ENCODE results near the gene GUCY1B1. TPM values are rescaled to one million over a fixed set of nuclear protein-coding genes. Genes with fewer than 3 reads are reported as not detected.

The GUCY1B1 gene
- total RNA-seq, 5 donors from 2014 or later (not counting 1 experiment from before 2014, with no cell fraction given) = 0.09 to 1.1 (median 0.12) TPM

DNA sequence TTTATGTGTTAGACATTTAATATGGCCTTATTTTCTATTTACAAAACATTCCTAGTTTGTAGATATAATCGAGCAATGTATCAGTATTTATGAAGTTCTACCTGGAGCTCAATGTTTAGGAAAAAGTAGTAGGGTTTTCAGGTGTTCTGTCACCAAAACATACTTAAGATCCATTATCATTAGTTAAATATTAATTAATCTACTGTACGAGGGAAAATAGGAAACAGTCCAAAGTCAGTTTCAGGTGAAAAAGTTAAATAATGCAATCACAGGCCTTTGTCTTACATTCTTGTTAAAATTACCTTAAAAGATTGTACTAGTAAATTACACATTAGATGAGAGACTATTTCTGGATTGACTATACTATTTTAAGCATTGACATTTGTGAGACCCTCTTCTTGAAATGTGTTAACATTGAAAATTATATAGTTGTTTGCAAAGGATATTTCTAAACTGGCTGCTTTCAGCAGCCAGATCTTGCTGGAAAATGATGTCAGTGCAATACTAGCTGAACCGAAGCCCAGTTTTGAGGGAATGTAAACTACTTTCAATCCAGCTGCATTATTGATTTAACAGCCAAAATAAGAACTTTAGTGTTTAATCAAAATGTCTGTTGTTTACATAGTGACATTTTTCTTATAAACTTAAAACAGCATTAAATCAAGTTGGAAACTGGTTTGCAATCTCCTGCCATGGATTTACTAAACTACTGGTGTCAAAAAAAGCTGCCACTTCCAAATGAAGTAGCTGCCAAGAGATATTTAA is 19.3 kb downstream of the GUCY1B1 start:
- Mint-ChIP-seq H3K4me3 (no peak overlapping the region), H3K36me3 (no peaks in the 10 kb centered on the region), H3K4me1 (no peaks in the 10 kb centered on the region), H3K9me3 (no peaks in the 10 kb centered on the region), H3K27ac (no peak overlapping the region), H3K27me3 (peaks cover 0 to 4% of the 10 kb centered on the region in 2 donors)
- Histone ChIP-seq H3K9me3 (no peaks in the 10 kb centered on the region), H3K4me3 (ENCODE audit: control insufficient read depth in 1 of 2, extremely low read depth in 1 of 2, low read length in 1 of 2) (no peak overlapping the region), H3K36me3 (ENCODE audit: control insufficient read depth in 2 of 2, extremely low read depth in 1 of 2, insufficient read depth in 1 of 2, low read length in 1 of 2) (no peaks in the 10 kb centered on the region), H3K27ac (ENCODE audit: low read length) (no peak overlapping the region), H3K27me3 (replicated peaks in 1 of 2; ENCODE audit: control insufficient read depth in 2 of 2, extremely low read depth in 1 of 2, insufficient read depth in 2 of 2, low read length in 1 of 2) (no peaks in the 10 kb centered on the region), H3K4me1 (ENCODE audit: control insufficient read depth in 1 of 2, extremely low read depth in 1 of 2, insufficient read depth in 2 of 2, low read length in 2 of 2) (no peaks in the 10 kb centered on the region)
- WGBS (ENCODE audit: insufficient coverage) = no CpG with 5 or more reads among the region's 3 CpGs
- no peak for DNase-seq
- POLR2A ChIA-PET = no interaction called here
- no peak for ATAC-seq (replicated peaks in 1 of 4)
- CTCF ChIA-PET = no interaction called here

DNA sequence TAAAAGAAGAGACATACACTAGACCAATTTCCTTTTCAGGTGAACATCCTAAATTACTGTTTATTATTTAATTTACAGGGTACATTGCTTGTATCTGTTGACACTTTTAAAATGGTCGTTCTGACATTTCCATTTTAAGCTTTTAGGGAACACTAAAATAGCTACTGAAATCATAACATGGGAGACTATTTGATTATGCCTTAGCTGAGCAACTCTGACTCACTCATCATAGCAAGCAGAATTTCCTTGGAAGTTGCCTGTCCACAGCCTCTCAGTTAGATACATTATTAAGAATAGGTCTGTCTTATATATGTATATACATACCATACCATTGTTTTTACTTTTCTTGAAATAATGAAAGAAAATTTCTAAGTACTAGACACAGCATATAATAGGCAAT is 22.0 kb downstream of the GUCY1B1 start:
- ChIA-PET POLR2A (no interaction called here), CTCF (no interaction called here)
- no peaks in the 10 kb centered on the region for H3K4me1 Mint-ChIP-seq
- WGBS (ENCODE audit: insufficient coverage) = no CpG with 5 or more reads among the region's 1 CpG
- no peak overlapping the region for H3K27ac Mint-ChIP-seq
- H3K4me1 ChIP-seq (ENCODE audit: control insufficient read depth in 1 of 2, extremely low read depth in 1 of 2, insufficient read depth in 2 of 2, low read length in 2 of 2) = no peaks in the 10 kb centered on the region
- no peaks in the 10 kb centered on the region for H3K9me3 ChIP-seq
- ATAC-seq (replicated peaks in 1 of 4) (no peak), DNase-seq (no peak)
- no peak overlapping the region for H3K4me3 ChIP-seq (ENCODE audit: control insufficient read depth in 1 of 2, extremely low read depth in 1 of 2, low read length in 1 of 2)
- no peaks in the 10 kb centered on the region for H3K36me3 Mint-ChIP-seq
- peaks cover 0 to 4% of the 10 kb centered on the region in 2 donors for H3K27me3 Mint-ChIP-seq
- H3K27me3 ChIP-seq (replicated peaks in 1 of 2; ENCODE audit: control insufficient read depth in 2 of 2, extremely low read depth in 1 of 2, insufficient read depth in 2 of 2, low read length in 1 of 2) = no peaks in the 10 kb centered on the region
- no peak overlapping the region for H3K4me3 Mint-ChIP-seq
- no peaks in the 10 kb centered on the region for H3K36me3 ChIP-seq (ENCODE audit: control insufficient read depth in 2 of 2, extremely low read depth in 1 of 2, insufficient read depth in 1 of 2, low read length in 1 of 2)
- no peak overlapping the region for H3K27ac ChIP-seq (ENCODE audit: low read length)
- H3K9me3 Mint-ChIP-seq = no peaks in the 10 kb centered on the region

DNA sequence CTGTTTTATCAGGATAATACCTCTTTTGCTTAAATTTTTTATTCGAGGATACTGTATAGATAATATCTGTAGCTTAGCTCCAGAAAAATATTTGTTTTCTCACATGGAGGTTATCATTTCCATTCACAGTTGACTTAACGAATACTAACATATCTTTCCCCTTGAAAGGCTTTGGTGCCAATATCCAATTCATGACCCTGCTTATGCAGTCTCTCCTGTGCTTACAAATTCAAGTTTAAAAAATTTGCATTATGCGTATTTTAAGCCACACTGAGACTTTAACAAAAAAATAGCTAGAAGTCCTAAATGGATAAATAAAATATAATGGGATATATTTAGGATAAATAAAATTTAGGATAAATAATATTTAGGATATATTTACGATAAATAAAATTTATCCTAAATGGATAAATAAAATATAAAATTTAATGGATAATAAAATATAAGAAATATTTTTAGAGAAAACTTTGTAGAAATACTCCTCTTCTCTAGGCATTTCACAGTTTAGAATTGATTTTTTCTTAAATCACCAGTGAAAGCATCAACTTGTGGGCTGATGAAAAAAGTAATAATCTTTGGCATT is 22.5 kb downstream of the GUCY1B1 start:
- Mint-ChIP-seq H3K27ac (no peak overlapping the region), H3K36me3 (no peaks in the 10 kb centered on the region), H3K27me3 (peaks cover 0 to 4% of the 10 kb centered on the region in 2 donors), H3K9me3 (no peaks in the 10 kb centered on the region), H3K4me3 (no peak overlapping the region), H3K4me1 (no peaks in the 10 kb centered on the region)
- ATAC-seq (replicated peaks in 1 of 4) (no peak), DNase-seq (no peak)
- CTCF ChIA-PET = no interaction called here
- no peaks in the 10 kb centered on the region for H3K36me3 ChIP-seq (ENCODE audit: control insufficient read depth in 2 of 2, extremely low read depth in 1 of 2, insufficient read depth in 1 of 2, low read length in 1 of 2)
- 89% methylated on average over 1 of the region's 4 CpGs for WGBS (ENCODE audit: insufficient coverage)
- POLR2A ChIA-PET = no interaction called here
- H3K27ac ChIP-seq (ENCODE audit: low read length) = no peak overlapping the region
- H3K9me3 ChIP-seq = no peaks in the 10 kb centered on the region
- H3K4me1 ChIP-seq (ENCODE audit: control insufficient read depth in 1 of 2, extremely low read depth in 1 of 2, insufficient read depth in 2 of 2, low read length in 2 of 2) = no peaks in the 10 kb centered on the region
- H3K4me3 ChIP-seq (ENCODE audit: control insufficient read depth in 1 of 2, extremely low read depth in 1 of 2, low read length in 1 of 2) = no peak overlapping the region
- H3K27me3 ChIP-seq (replicated peaks in 1 of 2; ENCODE audit: control insufficient read depth in 2 of 2, extremely low read depth in 1 of 2, insufficient read depth in 2 of 2, low read length in 1 of 2) = no peaks in the 10 kb centered on the region

DNA sequence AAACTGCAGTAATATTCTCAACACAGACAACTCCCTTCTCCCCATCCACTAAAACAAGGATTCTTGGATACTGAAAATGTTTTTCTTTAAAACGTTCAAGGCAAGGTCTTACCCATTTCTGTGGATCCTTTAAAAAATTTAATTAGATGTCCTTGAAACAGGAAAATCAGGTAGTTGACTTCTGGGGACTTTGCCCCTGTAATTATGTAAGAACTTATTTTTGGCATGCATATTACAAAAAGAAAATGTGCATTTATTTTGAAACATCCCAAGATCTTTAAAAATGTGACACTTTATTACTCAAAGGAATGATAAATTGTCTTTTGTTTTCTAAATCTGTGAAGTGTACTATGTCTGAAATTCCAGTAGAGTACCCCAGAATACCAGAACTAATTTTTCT is 25.8 kb downstream of the GUCY1B1 start:
- no CpG with 5 or more reads among the region's 1 CpG for WGBS (ENCODE audit: insufficient coverage)
- peaks cover 0 to 17% of the 10 kb centered on the region in 2 donors for H3K27me3 Mint-ChIP-seq
- H3K9me3 ChIP-seq = no peaks in the 10 kb centered on the region
- H3K4me1 Mint-ChIP-seq = peaks cover 0 to 7% (median 2%) of the 10 kb centered on the region in 3 donors
- H3K36me3 ChIP-seq (ENCODE audit: control insufficient read depth in 2 of 2, extremely low read depth in 1 of 2, insufficient read depth in 1 of 2, low read length in 1 of 2) = no peaks in the 10 kb centered on the region
- H3K4me3 Mint-ChIP-seq = no peak overlapping the region
- ATAC-seq (replicated peaks in 1 of 4) = no peak
- ChIA-PET CTCF (no interaction called here), POLR2A (no interaction called here)
- H3K27ac Mint-ChIP-seq = no peak overlapping the region
- H3K27me3 ChIP-seq (replicated peaks in 1 of 2; ENCODE audit: control insufficient read depth in 2 of 2, extremely low read depth in 1 of 2, insufficient read depth in 2 of 2, low read length in 1 of 2) = no peaks in the 10 kb centered on the region
- no peaks in the 10 kb centered on the region for H3K4me1 ChIP-seq (ENCODE audit: control insufficient read depth in 1 of 2, extremely low read depth in 1 of 2, insufficient read depth in 2 of 2, low read length in 2 of 2)
- no peaks in the 10 kb centered on the region for H3K36me3 Mint-ChIP-seq
- no peaks in the 10 kb centered on the region for H3K9me3 Mint-ChIP-seq
- DNase-seq = no peak
- H3K27ac ChIP-seq (ENCODE audit: low read length) = no peak overlapping the region
- H3K4me3 ChIP-seq (ENCODE audit: control insufficient read depth in 1 of 2, extremely low read depth in 1 of 2, low read length in 1 of 2) = no peak overlapping the region

- ChIA-PET CTCF (interaction anchor here in 1 of 2 donors (0.7 to 1.0 kb wide), 2 partner anchors 13 to 1448 kb away, joined by 3 read pairs; no protein-coding TSS in a partner anchor), POLR2A (no interaction called here)
- ATAC-seq (replicated peaks in 1 of 4) = no peak
- Histone ChIP-seq H3K9me3 (no peaks in the 10 kb centered on the region), H3K36me3 (ENCODE audit: control insufficient read depth in 2 of 2, extremely low read depth in 1 of 2, insufficient read depth in 1 of 2, low read length in 1 of 2) (no peaks in the 10 kb centered on the region), H3K4me3 (ENCODE audit: control insufficient read depth in 1 of 2, extremely low read depth in 1 of 2, low read length in 1 of 2) (no peak overlapping the region), H3K27ac (ENCODE audit: low read length) (no peak overlapping the region), H3K4me1 (ENCODE audit: control insufficient read depth in 1 of 2, extremely low read depth in 1 of 2, insufficient read depth in 2 of 2, low read length in 2 of 2) (no peaks in the 10 kb centered on the region), H3K27me3 (replicated peaks in 1 of 2; ENCODE audit: control insufficient read depth in 2 of 2, extremely low read depth in 1 of 2, insufficient read depth in 2 of 2, low read length in 1 of 2) (no peaks in the 10 kb centered on the region)
- Mint-ChIP-seq H3K27me3 (peaks cover 0 to 13% of the 10 kb centered on the region in 2 donors), H3K4me3 (no peak overlapping the region), H3K9me3 (no peaks in the 10 kb centered on the region), H3K36me3 (no peaks in the 10 kb centered on the region), H3K4me1 (peaks cover 0 to 7% (median 2%) of the 10 kb centered on the region in 3 donors), H3K27ac (no peak overlapping the region)
- no peak for DNase-seq
- 40% methylated on average over 1 of the region's 1 CpG for WGBS (ENCODE audit: insufficient coverage)
Measured at GRCh38 chr4:155785828-155786227, 27.0 kb downstream of the GUCY1B1 start.

DNA sequence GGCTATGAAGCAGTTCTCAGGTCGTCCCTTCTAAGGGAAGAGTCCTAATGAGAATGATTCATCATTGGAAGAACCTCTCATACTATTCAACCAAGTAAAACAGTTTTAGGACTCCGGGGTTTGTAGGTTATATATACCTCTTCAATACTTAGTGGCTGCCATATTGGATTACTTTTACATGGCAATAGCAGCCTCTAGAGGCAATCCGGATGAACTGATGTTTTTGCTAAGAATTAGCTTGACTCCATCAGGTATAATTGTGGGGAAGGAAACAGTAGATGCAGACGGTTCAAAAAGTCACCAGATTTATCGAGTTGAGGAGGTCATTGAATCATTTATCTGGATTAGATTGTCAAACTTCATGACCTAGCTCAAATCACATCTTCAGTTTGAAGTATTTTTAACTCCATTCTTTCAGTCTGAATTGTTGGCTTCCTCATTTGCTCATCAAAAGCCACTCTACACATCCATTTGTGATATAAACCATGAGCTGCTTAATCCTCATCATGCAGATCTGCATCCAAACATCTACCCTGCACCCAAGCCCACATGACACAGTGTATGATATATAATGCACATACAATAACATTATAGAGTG is 28.4 kb downstream of the GUCY1B1 start:
- no peak overlapping the region for H3K27ac ChIP-seq (ENCODE audit: low read length)
- Mint-ChIP-seq H3K9me3 (no peaks in the 10 kb centered on the region), H3K27me3 (peaks cover 0 to 13% of the 10 kb centered on the region in 2 donors), H3K4me3 (no peak overlapping the region), H3K4me1 (peaks cover 0 to 7% (median 2%) of the 10 kb centered on the region in 3 donors), H3K27ac (no peak overlapping the region), H3K36me3 (no peaks in the 10 kb centered on the region)
- H3K4me3 ChIP-seq (ENCODE audit: control insufficient read depth in 1 of 2, extremely low read depth in 1 of 2, low read length in 1 of 2) = no peak overlapping the region
- CTCF ChIA-PET = interaction anchor here (0.6 to 1.4 kb wide), 4 partner anchors 14 to 344 kb away, joined by 3 read pairs; no protein-coding TSS in a partner anchor
- DNase-seq (peak in 1 of 35 experiments; percentile 46), ATAC-seq (replicated peaks in 1 of 4) (peak in 2 of 4 experiments; percentile 54 to 74)
- H3K27me3 ChIP-seq (replicated peaks in 1 of 2; ENCODE audit: control insufficient read depth in 2 of 2, extremely low read depth in 1 of 2, insufficient read depth in 2 of 2, low read length in 1 of 2) = no peaks in the 10 kb centered on the region
- no CpG with 5 or more reads among the region's 5 CpGs for WGBS (ENCODE audit: insufficient coverage)
- POLR2A ChIA-PET = no interaction called here
- H3K9me3 ChIP-seq = no peaks in the 10 kb centered on the region
- H3K4me1 ChIP-seq (ENCODE audit: control insufficient read depth in 1 of 2, extremely low read depth in 1 of 2, insufficient read depth in 2 of 2, low read length in 2 of 2) = no peaks in the 10 kb centered on the region
- no peaks in the 10 kb centered on the region for H3K36me3 ChIP-seq (ENCODE audit: control insufficient read depth in 2 of 2, extremely low read depth in 1 of 2, insufficient read depth in 1 of 2, low read length in 1 of 2)

All from T-cell (primary cell).